K562 (cell line): ENCODE data around the gene LSS. TPM values are rescaled to one million over a fixed set of nuclear protein-coding genes. Genes with fewer than 3 reads are reported as not detected.

Experiments used
- BDP1 ChIP-seq: IDR thresholded peaks from 3 replicates; pipeline ENCODE4 v1.6.1; 2011; ENCODE audit not compliant: insufficient read length, insufficient read depth
- CEBPB ChIP-seq: fragments of 450-650 bp; IDR thresholded peaks from 2 replicates; pipeline ENCODE4 v1.6.1; 2016; ENCODE audit warnings: missing genetic modification characterization, missing compliant biosample characterization
- CHD4 ChIP-seq: fragments of 200-600 bp; sonication (generic); IDR thresholded peaks from 3 replicates; pipeline ENCODE4 v1.6.1; 2012; ENCODE audit warnings: low read depth, mild to moderate bottlenecking, mixed read lengths, low read length, inconsistent platforms; ENCODE audit not compliant: insufficient read depth, insufficient replicate concordance, poor library complexity, severe bottlenecking
- CXXC5 ChIP-seq: fragments of 250-450 bp; sonication (Bioruptor Pico); IDR thresholded peaks from 2 replicates; pipeline ENCODE4 v1.8.0; 2022; ENCODE audit warnings: inconsistent platforms, mild to moderate bottlenecking, moderate library complexity
- HNRNPL ChIP-seq: fragments of 200-400 bp; formaldehyde crosslinking; IDR thresholded peaks from 2 replicates; pipeline ENCODE4 v1.6.1; 2017; ENCODE audit warnings: low read depth, mild to moderate bottlenecking, low read length
- LARP7 ChIP-seq: fragments of 450-650 bp; IDR thresholded peaks from 2 replicates; pipeline ENCODE4 v1.6.1; 2016
- MYBL2 ChIP-seq, 2 experiments: fragments of 450-650 bp in 1 of 2; sonication (generic) in 1 of 2; formaldehyde crosslinking in 1 of 2; IDR thresholded peaks; 2 replicates each; pipeline versions ENCODE4 v1.6.1 to v1.8.1; 2017 to 2022; ENCODE audit warnings: borderline replicate concordance in 1 of 2, inconsistent platforms in 1 of 2, low read depth in 1 of 2, mild to moderate bottlenecking in 1 of 2, missing genetic modification reagents in 1 of 2, moderate library complexity in 1 of 2
- NFATC3 ChIP-seq: fragments of 450-650 bp; IDR thresholded peaks from 2 replicates; pipeline ENCODE4 v1.6.1; 2017; ENCODE audit warnings: mild to moderate bottlenecking
- NR2C1 ChIP-seq, 2 experiments: fragments of 450-650 bp; IDR thresholded peaks; 2 replicates each; pipeline ENCODE4 v1.6.1; 2017; ENCODE audit warnings: mild to moderate bottlenecking in 2 of 2, antibody characterized with exemption in 1 of 2, inconsistent platforms in 1 of 2, missing compliant biosample characterization in 1 of 2, missing genetic modification characterization in 1 of 2
- PHF21A ChIP-seq: fragments of 450-650 bp; IDR thresholded peaks from 2 replicates; pipeline ENCODE4 v1.6.1; 2017; ENCODE audit warnings: low read depth, borderline replicate concordance
- PRPF4 ChIP-seq: fragments of 200-400 bp; formaldehyde crosslinking; IDR thresholded peaks from one replicate; pipeline ENCODE4 v1.6.1; 2017; ENCODE audit warnings: low read length, low read depth, mild to moderate bottlenecking; ENCODE audit not compliant: insufficient read depth, poor library complexity, severe bottlenecking
- SIRT6 ChIP-seq: IDR thresholded peaks from one replicate; pipeline ENCODE4 v1.6.1; 2012; ENCODE audit warnings: low read depth, mild to moderate bottlenecking, control low read depth, inconsistent platforms, low read length, moderate library complexity
- TFE3 ChIP-seq: fragments of 450-650 bp; formaldehyde crosslinking; IDR thresholded peaks from 2 replicates; pipeline ENCODE4 v1.4.0; 2020; ENCODE audit warnings: mild to moderate bottlenecking, mixed read lengths
- THAP12 ChIP-seq: fragments of 250-450 bp; sonication (Bioruptor Pico); IDR thresholded peaks from 2 replicates; pipeline ENCODE4 v1.9.0; 2021; ENCODE audit warnings: mild to moderate bottlenecking, inconsistent platforms
- THRAP3 ChIP-seq: fragments of 450-650 bp; IDR thresholded peaks from 2 replicates; pipeline ENCODE4 v1.6.1; 2016; ENCODE audit warnings: mild to moderate bottlenecking, inconsistent platforms, borderline replicate concordance
- ZC3H8 ChIP-seq: fragments of 450-650 bp; IDR thresholded peaks from 2 replicates; pipeline ENCODE4 v1.6.1; 2017
- ZFP1 ChIP-seq: fragments of 450-650 bp; formaldehyde crosslinking; IDR thresholded peaks from 2 replicates; pipeline ENCODE4 v1.4.0; 2020; ENCODE audit warnings: mild to moderate bottlenecking, mixed read lengths
- ZNF76 ChIP-seq: fragments of 250-450 bp; sonication (Bioruptor Pico); IDR thresholded peaks from 2 replicates; pipeline ENCODE4 v1.4.0; 2020; ENCODE audit warnings: mild to moderate bottlenecking, moderate library complexity, borderline replicate concordance
- polyA plus RNA-seq, 8 experiments: library from polyadenylated mRNA; depleted of rRNA in 4 of 8; stranded (reverse) in 5 of 8; unstranded in 3 of 8; fragments of >200 nt; fragmentation: Nextera tagmentation in 2 of 8; fragmentation: Illumina TruSeq in 1 of 8; extraction: Ambion mirVana in 2 of 8; extraction: Trizol in 1 of 8; gene quantifications; 2 replicates each; pipeline versions ENCODE4 v1.2.1 to v1.2.3, GENCODE V29; 2011 to 2014; ENCODE audit warnings: inconsistent platforms in 1 of 8, missing spikeins in 1 of 8
- total RNA-seq, 7 experiments: library from RNA; depleted of rRNA in 6 of 7; stranded (reverse); fragments of >200 nt in 6 of 7; fragmentation: Illumina TruSeq in 2 of 7; extraction: Trizol in 2 of 7; gene quantifications; 2 replicates each; pipeline versions ENCODE4 v1.2.1 to v1.2.3, GENCODE V29; 2011 to 2021; ENCODE audit warnings: low replicate concordance in 1 of 7
- TF ChIP-seq, protein P1 (sequence below): fragments of 150-350 bp; conservative IDR thresholded peaks from 2 replicates; pipeline ENCODE4 v1.6.1; 2014; ENCODE audit warnings: low read length
- TF ChIP-seq, protein P2 (sequence below): fragments of 250-450 bp; sonication (Bioruptor Pico); IDR thresholded peaks from 2 replicates; pipeline ENCODE4 v1.6.1; 2021; ENCODE audit warnings: mild to moderate bottlenecking

The LSS gene
- total and polyA plus RNA-seq, 9 of the 15 experiments (the other 6 are each of a cell fraction or from before 2014, with no cell fraction given) = 2.2 to 89.5 (median 37.4) TPM

- TF ChIP-seq, protein P1, sequence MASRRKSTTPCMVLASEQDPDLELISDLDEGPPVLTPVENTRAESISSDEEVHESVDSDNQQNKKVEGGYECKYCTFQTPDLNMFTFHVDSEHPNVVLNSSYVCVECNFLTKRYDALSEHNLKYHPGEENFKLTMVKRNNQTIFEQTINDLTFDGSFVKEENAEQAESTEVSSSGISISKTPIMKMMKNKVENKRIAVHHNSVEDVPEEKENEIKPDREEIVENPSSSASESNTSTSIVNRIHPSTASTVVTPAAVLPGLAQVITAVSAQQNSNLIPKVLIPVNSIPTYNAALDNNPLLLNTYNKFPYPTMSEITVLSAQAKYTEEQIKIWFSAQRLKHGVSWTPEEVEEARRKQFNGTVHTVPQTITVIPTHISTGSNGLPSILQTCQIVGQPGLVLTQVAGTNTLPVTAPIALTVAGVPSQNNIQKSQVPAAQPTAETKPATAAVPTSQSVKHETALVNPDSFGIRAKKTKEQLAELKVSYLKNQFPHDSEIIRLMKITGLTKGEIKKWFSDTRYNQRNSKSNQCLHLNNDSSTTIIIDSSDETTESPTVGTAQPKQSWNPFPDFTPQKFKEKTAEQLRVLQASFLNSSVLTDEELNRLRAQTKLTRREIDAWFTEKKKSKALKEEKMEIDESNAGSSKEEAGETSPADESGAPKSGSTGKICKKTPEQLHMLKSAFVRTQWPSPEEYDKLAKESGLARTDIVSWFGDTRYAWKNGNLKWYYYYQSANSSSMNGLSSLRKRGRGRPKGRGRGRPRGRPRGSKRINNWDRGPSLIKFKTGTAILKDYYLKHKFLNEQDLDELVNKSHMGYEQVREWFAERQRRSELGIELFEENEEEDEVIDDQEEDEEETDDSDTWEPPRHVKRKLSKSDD = no peak
- TF ChIP-seq SIRT6 = no peak
- TF ChIP-seq TFE3 (CRISPR knock-in tag) = no peak
- peak; percentile 73 for TF ChIP-seq CXXC5 (CRISPR knock-in tag)
- TF ChIP-seq, protein P2, sequence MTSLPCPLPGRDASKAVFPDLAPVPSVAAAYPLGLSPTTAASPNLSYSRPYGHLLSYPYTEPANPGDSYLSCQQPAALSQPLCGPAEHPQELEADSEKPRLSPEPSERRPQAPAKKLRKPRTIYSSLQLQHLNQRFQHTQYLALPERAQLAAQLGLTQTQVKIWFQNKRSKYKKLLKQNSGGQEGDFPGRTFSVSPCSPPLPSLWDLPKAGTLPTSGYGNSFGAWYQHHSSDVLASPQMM = no peak
- no peak for TF ChIP-seq ZC3H8
- no peak; the same call in 1 of the 2 replicates for TF ChIP-seq ZFP1 (CRISPR knock-in tag)
- TF ChIP-seq PHF21A = 0 out of 2 replicates have a peak, but pooled peaks have one; percentile 15
- no peak for TF ChIP-seq NR2C1 (IDR thresholded peaks at IDR 0.05)
- no peak for TF ChIP-seq NR2C1 (tag; IDR thresholded peaks at IDR 0.05)
- no peak for TF ChIP-seq CEBPB (tag)
- TF ChIP-seq THRAP3 = no peak
- TF ChIP-seq ZNF76 (CRISPR knock-in tag) = no peak
- peak; percentile 52 for TF ChIP-seq CHD4
- no peak for TF ChIP-seq BDP1
- no peak for TF ChIP-seq MYBL2 (IDR thresholded peaks at IDR 0.05; ENCODE audit: low read depth)
- no peak for TF ChIP-seq MYBL2 (CRISPR knock-in tag; IDR thresholded peaks at IDR 0.05; ENCODE audit: borderline replicate concordance)
- no peak for TF ChIP-seq THAP12 (CRISPR knock-in tag)
- no peak for TF ChIP-seq LARP7
- no peak for TF ChIP-seq NFATC3
- no peak for TF ChIP-seq PRPF4
- TF ChIP-seq HNRNPL = no peak
These were observed 75.1 kb downstream of the LSS start (continued) for GRCh38 chr21:46153247-46154154.
